ENCODE results near the gene ISYNA1. TPM values are rescaled to one million over a fixed set of nuclear protein-coding genes. Genes with fewer than 3 reads are reported as not detected.

Gene ISYNA1
- total RNA-seq, 5 donors from 2014 or later (not counting 1 experiment from before 2014, with no cell fraction given), result 38.3 to 59.8 (median 55.0) TPM

GRCh38 chr19:18435178-18435841, 2.6 kb downstream of the ISYNA1 start:
- Histone ChIP-seq H3K4me1 (ENCODE audit: control insufficient read depth in 1 of 2, extremely low read depth in 1 of 2, insufficient read depth in 2 of 2, low read length in 2 of 2) (peaks cover 7 to 72% of the 10 kb centered on the region in 2 experiments), H3K27ac (ENCODE audit: low read length) (no peak overlapping the region), H3K36me3 (ENCODE audit: control insufficient read depth in 2 of 2, extremely low read depth in 1 of 2, insufficient read depth in 1 of 2, low read length in 1 of 2) (peaks cover 0 to 15% of the 10 kb centered on the region in 2 donors), H3K4me3 (ENCODE audit: control insufficient read depth in 1 of 2, extremely low read depth in 1 of 2, low read length in 1 of 2) (no peak overlapping the region), H3K9me3 (no peaks in the 10 kb centered on the region), H3K27me3 (replicated peaks in 1 of 2; ENCODE audit: control insufficient read depth in 2 of 2, extremely low read depth in 1 of 2, insufficient read depth in 2 of 2, low read length in 1 of 2) (no peaks in the 10 kb centered on the region)
- ATAC-seq (replicated peaks in 1 of 4), result no peak
- no peak overlapping the region for H3K27ac Mint-ChIP-seq
- H3K36me3 Mint-ChIP-seq, result no peaks in the 10 kb centered on the region
- ChIA-PET CTCF (no interaction called here), POLR2A (no interaction called here)
- H3K4me1 Mint-ChIP-seq, result peaks cover 19 to 38% (median 20%) of the 10 kb centered on the region in 3 donors
- H3K4me3 Mint-ChIP-seq, result peak overlapping the region in 1 of 3 donors; percentile 78
- WGBS (ENCODE audit: insufficient coverage), result 95% methylated on average over 47 of the region's 49 CpGs
- DNase-seq, result no peak
- H3K9me3 Mint-ChIP-seq, result no peaks in the 10 kb centered on the region
- no peaks in the 10 kb centered on the region for H3K27me3 Mint-ChIP-seq

DNA sequence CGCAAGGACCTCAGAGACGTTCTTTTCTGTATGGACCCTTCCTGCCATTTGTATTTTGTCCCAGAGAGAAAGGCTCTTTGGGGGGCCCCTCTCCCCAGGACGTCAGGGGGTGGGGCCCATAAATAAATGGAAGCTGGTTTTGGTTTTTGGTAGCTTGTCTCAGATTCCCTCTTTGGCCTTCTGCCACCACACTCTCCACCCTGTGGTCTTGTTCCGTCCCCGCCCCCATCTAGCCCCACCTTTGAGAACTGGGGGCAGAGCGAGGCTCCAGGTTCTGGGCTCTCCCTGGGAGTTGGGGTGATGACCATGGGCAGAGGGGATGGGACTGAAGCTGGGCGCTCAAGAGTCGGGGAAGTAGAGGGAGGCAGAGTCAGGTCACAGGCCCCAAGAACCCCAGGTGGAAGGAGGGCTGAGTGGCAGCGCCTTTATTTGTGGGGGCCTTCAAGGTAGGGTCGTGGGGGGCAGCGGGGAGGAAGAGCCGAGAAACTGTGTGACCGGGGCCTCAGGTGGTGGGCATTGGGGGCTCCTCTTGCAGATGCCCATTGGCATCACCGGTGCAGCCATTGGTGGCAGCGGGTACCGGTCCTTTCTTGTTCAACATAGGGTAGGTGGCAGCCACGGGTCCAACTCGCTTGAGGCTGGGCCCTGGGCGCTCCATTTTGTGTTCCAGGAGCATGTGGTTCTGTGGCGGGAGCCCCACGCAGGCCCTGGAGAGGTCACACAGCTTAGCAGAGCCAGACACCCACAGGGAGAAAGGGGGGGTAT, 3.3 kb downstream of the ISYNA1 start:
- peaks cover 0 to 15% of the 10 kb centered on the region in 2 donors for H3K36me3 ChIP-seq (ENCODE audit: control insufficient read depth in 2 of 2, extremely low read depth in 1 of 2, insufficient read depth in 1 of 2, low read length in 1 of 2)
- no peaks in the 10 kb centered on the region for H3K27me3 ChIP-seq (replicated peaks in 1 of 2; ENCODE audit: control insufficient read depth in 2 of 2, extremely low read depth in 1 of 2, insufficient read depth in 2 of 2, low read length in 1 of 2)
- no peak overlapping the region for H3K4me3 ChIP-seq (ENCODE audit: control insufficient read depth in 1 of 2, extremely low read depth in 1 of 2, low read length in 1 of 2)
- ChIA-PET CTCF (no interaction called here), POLR2A (no interaction called here)
- H3K4me1 Mint-ChIP-seq, result peaks cover 17 to 40% (median 22%) of the 10 kb centered on the region in 3 donors
- H3K4me1 ChIP-seq (ENCODE audit: control insufficient read depth in 1 of 2, extremely low read depth in 1 of 2, insufficient read depth in 2 of 2, low read length in 2 of 2), result peaks cover 13 to 78% of the 10 kb centered on the region in 2 experiments
- H3K9me3 Mint-ChIP-seq, result no peaks in the 10 kb centered on the region
- H3K4me3 Mint-ChIP-seq, result peak overlapping the region; percentile 64 to 78 (median 66)
- H3K27ac ChIP-seq (ENCODE audit: low read length), result no peak overlapping the region
- H3K27ac Mint-ChIP-seq, result peak overlapping the region in 1 of 2 donors; percentile 34
- no peaks in the 10 kb centered on the region for H3K27me3 Mint-ChIP-seq
- H3K36me3 Mint-ChIP-seq, result no peaks in the 10 kb centered on the region
- ATAC-seq (replicated peaks in 1 of 4), result no peak
- H3K9me3 ChIP-seq, result no peaks in the 10 kb centered on the region
- no peak for DNase-seq
- 94% methylated on average over 13 of the region's 21 CpGs for WGBS (ENCODE audit: insufficient coverage)

DNA sequence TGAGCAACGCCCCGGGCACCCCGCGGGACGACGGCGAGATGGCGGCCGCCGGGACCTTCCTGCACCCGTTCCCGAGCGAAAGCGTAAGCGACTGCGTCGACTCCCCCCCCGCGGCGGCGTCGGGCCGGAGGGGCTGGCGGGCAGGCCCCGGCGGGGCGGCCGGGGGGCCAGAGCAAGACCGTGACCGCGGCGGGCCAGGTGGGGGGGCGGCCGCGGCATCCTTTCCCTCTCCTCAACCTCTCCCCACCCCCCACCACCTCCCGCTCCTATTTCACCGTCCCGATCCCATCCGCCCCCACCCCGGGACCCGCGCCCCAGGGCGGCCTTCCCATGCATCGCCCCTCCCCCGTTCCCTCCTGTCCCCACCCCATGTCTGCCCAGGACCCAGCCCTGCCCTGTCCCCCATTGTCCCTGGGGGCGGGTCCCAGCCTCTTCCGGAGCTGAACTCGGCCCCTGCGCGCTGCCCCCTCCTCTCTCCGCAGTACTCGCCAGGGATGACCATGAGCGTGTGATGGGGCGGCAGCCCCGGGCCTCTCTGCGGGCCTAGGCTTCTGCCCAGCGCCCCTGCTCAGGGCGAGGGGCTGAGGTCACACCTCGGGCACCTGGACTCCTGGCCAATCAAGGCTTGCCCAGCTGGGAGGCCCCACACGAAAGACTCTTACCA, 4.1 kb downstream of the ISYNA1 start:
- Mint-ChIP-seq H3K27me3 (no peaks in the 10 kb centered on the region), H3K9me3 (no peaks in the 10 kb centered on the region), H3K27ac (no peak overlapping the region), H3K4me3 (peak overlapping the region; percentile 64 to 78 (median 66)), H3K36me3 (no peaks in the 10 kb centered on the region), H3K4me1 (peaks cover 17 to 36% (median 23%) of the 10 kb centered on the region in 3 donors)
- Histone ChIP-seq H3K9me3 (no peaks in the 10 kb centered on the region), H3K36me3 (ENCODE audit: control insufficient read depth in 2 of 2, extremely low read depth in 1 of 2, insufficient read depth in 1 of 2, low read length in 1 of 2) (peaks cover 0 to 15% of the 10 kb centered on the region in 2 donors), H3K27me3 (replicated peaks in 1 of 2; ENCODE audit: control insufficient read depth in 2 of 2, extremely low read depth in 1 of 2, insufficient read depth in 2 of 2, low read length in 1 of 2) (no peaks in the 10 kb centered on the region), H3K4me1 (ENCODE audit: control insufficient read depth in 1 of 2, extremely low read depth in 1 of 2, insufficient read depth in 2 of 2, low read length in 2 of 2) (peaks cover 13 to 81% of the 10 kb centered on the region in 2 experiments), H3K27ac (ENCODE audit: low read length) (no peak overlapping the region), H3K4me3 (ENCODE audit: control insufficient read depth in 1 of 2, extremely low read depth in 1 of 2, low read length in 1 of 2) (no peak overlapping the region)
- POLR2A ChIA-PET, result no interaction called here
- no peak for ATAC-seq (replicated peaks in 1 of 4)
- DNase-seq, result no peak
- CTCF ChIA-PET, result no interaction called here
- 56% methylated on average over 46 of the region's 60 CpGs for WGBS (ENCODE audit: insufficient coverage)

- no peaks in the 10 kb centered on the region for H3K9me3 ChIP-seq
- no peaks in the 10 kb centered on the region for H3K27me3 Mint-ChIP-seq
- DNase-seq, result peak in 8 of 35 experiments; percentile 26 to 64 (median 46)
- 33% methylated on average over 32 of the region's 59 CpGs for WGBS (ENCODE audit: insufficient coverage)
- peaks cover 0 to 15% of the 10 kb centered on the region in 2 donors for H3K36me3 ChIP-seq (ENCODE audit: control insufficient read depth in 2 of 2, extremely low read depth in 1 of 2, insufficient read depth in 1 of 2, low read length in 1 of 2)
- ChIA-PET CTCF (no interaction called here), POLR2A (no interaction called here)
- H3K9me3 Mint-ChIP-seq, result no peaks in the 10 kb centered on the region
- H3K4me1 Mint-ChIP-seq, result peaks cover 17 to 40% (median 23%) of the 10 kb centered on the region in 3 donors
- H3K27me3 ChIP-seq (replicated peaks in 1 of 2; ENCODE audit: control insufficient read depth in 2 of 2, extremely low read depth in 1 of 2, insufficient read depth in 2 of 2, low read length in 1 of 2), result no peaks in the 10 kb centered on the region
- no peak overlapping the region for H3K27ac ChIP-seq (ENCODE audit: low read length)
- no peaks in the 10 kb centered on the region for H3K36me3 Mint-ChIP-seq
- peak overlapping the region; percentile 23 to 47 for H3K4me3 ChIP-seq (ENCODE audit: control insufficient read depth in 1 of 2, extremely low read depth in 1 of 2, low read length in 1 of 2)
- ATAC-seq (replicated peaks in 1 of 4), result peak; percentile 7 to 27 (median 21)
- peaks cover 13 to 81% of the 10 kb centered on the region in 2 experiments for H3K4me1 ChIP-seq (ENCODE audit: control insufficient read depth in 1 of 2, extremely low read depth in 1 of 2, insufficient read depth in 2 of 2, low read length in 2 of 2)
- peak overlapping the region; percentile 44 to 68 (median 45) for H3K4me3 Mint-ChIP-seq
- no peak overlapping the region for H3K27ac Mint-ChIP-seq
These were observed 4.8 kb downstream of the ISYNA1 start for GRCh38 chr19:18433015-18433691.

DNA sequence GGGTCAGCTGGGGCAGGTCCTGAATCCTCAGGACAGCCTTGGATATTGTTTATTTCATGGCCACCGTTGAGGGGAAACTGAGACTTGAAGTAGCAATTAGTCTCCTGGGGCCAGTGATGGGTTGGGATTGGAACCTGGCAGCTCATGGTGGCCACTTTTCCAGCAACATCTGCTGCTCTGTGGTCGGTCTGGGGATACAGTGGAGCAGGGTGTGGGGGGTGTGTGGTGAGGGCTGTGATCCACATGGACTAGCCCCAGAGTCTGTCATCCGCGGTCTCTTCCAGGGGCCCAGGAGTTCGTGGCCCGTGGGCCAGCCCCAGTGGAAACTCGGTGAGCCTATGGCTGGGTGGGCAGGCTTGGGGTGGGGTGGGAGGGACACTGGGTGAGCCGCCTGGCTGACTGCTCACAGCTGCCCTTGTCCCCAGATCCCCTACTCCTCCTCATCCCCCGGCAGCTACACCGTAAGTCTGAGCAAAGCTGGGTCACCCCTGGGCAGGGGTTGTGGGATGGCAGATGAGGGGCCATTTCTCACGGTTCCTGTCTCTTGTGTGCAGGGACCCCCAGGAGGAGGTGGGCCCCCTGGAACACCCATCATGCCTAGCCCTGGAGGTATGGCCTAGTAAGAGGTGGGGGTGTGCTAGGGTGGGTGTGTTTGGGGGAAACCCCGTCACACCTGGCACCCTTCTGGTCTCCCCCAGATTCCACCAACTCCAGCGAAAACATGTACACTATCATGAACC, 5.5 kb downstream of the ISYNA1 start:
- H3K36me3 ChIP-seq (ENCODE audit: control insufficient read depth in 2 of 2, extremely low read depth in 1 of 2, insufficient read depth in 1 of 2, low read length in 1 of 2), result peaks cover 0 to 15% of the 10 kb centered on the region in 2 donors
- H3K27me3 Mint-ChIP-seq, result no peaks in the 10 kb centered on the region
- no peak overlapping the region for H3K27ac Mint-ChIP-seq
- H3K4me1 ChIP-seq (ENCODE audit: control insufficient read depth in 1 of 2, extremely low read depth in 1 of 2, insufficient read depth in 2 of 2, low read length in 2 of 2), result peaks cover 13 to 82% of the 10 kb centered on the region in 2 experiments
- H3K4me3 ChIP-seq (ENCODE audit: control insufficient read depth in 1 of 2, extremely low read depth in 1 of 2, low read length in 1 of 2), result peak overlapping the region; percentile 17 to 47
- peak overlapping the region; percentile 44 to 68 (median 45) for H3K4me3 Mint-ChIP-seq
- H3K27me3 ChIP-seq (replicated peaks in 1 of 2; ENCODE audit: control insufficient read depth in 2 of 2, extremely low read depth in 1 of 2, insufficient read depth in 2 of 2, low read length in 1 of 2), result no peaks in the 10 kb centered on the region
- no peak for ATAC-seq (replicated peaks in 1 of 4)
- CTCF ChIA-PET, result no interaction called here
- H3K9me3 ChIP-seq, result no peaks in the 10 kb centered on the region
- DNase-seq, result no peak
- peaks cover 17 to 41% (median 23%) of the 10 kb centered on the region in 3 donors for H3K4me1 Mint-ChIP-seq
- no peak overlapping the region for H3K27ac ChIP-seq (ENCODE audit: low read length)
- POLR2A ChIA-PET, result no interaction called here
- no peaks in the 10 kb centered on the region for H3K36me3 Mint-ChIP-seq
- 100% methylated on average over 1 of the region's 13 CpGs for WGBS (ENCODE audit: insufficient coverage)
- H3K9me3 Mint-ChIP-seq, result no peaks in the 10 kb centered on the region

All from T-cell (primary cell).